ENCODE measurements around the gene RGS3.

DNA sequence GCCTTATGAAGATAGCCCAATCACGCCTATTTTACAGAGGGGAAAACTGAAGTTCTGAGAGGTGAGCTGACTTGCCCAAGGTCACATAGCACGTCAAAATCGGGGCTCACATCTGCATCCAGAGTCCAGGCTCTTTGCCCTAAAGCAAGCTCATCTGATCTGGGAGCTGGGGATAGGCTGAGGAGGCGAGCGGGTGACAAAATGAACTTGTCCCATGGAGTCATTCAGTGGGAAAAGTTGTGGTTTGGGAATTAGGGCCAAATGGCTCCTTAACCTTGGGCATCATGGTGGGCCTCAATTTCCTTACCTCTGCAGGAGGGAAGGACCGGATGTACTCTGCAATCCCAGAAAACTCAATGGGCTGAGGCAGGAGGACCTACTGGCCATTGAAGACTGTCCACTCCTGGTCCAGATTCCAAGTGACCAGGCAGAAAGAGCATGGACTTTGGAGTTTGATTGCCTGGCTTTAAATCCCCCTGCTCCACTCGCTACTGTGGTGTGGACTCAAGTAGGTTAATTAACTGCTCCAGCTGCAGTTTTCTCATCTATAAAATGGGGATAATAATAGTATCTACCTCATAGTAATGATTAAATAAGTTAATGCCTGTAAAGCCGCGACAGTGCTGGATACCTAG is 160.4 kb downstream of the RGS3 start:
- TF ChIP-seq, protein P1, sequence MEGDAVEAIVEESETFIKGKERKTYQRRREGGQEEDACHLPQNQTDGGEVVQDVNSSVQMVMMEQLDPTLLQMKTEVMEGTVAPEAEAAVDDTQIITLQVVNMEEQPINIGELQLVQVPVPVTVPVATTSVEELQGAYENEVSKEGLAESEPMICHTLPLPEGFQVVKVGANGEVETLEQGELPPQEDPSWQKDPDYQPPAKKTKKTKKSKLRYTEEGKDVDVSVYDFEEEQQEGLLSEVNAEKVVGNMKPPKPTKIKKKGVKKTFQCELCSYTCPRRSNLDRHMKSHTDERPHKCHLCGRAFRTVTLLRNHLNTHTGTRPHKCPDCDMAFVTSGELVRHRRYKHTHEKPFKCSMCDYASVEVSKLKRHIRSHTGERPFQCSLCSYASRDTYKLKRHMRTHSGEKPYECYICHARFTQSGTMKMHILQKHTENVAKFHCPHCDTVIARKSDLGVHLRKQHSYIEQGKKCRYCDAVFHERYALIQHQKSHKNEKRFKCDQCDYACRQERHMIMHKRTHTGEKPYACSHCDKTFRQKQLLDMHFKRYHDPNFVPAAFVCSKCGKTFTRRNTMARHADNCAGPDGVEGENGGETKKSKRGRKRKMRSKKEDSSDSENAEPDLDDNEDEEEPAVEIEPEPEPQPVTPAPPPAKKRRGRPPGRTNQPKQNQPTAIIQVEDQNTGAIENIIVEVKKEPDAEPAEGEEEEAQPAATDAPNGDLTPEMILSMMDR (tag by site-specific recombination; IDR thresholded peaks at IDR 0.05) = no peak
- TF ChIP-seq KLF16 (tag by site-specific recombination; IDR thresholded peaks at IDR 0.05) (no peak), ZFP69B (tag by site-specific recombination; IDR thresholded peaks at IDR 0.05) (no peak), ZBTB21 (tag by site-specific recombination; IDR thresholded peaks at IDR 0.05) (no peak), ZNF596 (tag by site-specific recombination; IDR thresholded peaks at IDR 0.05) (no peak), ZSCAN5A (tag by site-specific recombination; IDR thresholded peaks at IDR 0.05) (no peak), ZNF518A (tag by site-specific recombination; conservative IDR thresholded peaks at IDR 0.05; ENCODE audit: low read depth) (no peak), ZNF555 (tag by site-specific recombination; conservative IDR thresholded peaks at IDR 0.05) (no peak), ZNF274 (IDR thresholded peaks at IDR 0.05; ENCODE audit: low read length) (no peak), ZNF274 (tag by site-specific recombination; IDR thresholded peaks at IDR 0.05; ENCODE audit: borderline replicate concordance) (no peak), ZBTB7A (tag by site-specific recombination; IDR thresholded peaks at IDR 0.05; ENCODE audit: low read depth) (no peak)
- TF ChIP-seq, protein P2, sequence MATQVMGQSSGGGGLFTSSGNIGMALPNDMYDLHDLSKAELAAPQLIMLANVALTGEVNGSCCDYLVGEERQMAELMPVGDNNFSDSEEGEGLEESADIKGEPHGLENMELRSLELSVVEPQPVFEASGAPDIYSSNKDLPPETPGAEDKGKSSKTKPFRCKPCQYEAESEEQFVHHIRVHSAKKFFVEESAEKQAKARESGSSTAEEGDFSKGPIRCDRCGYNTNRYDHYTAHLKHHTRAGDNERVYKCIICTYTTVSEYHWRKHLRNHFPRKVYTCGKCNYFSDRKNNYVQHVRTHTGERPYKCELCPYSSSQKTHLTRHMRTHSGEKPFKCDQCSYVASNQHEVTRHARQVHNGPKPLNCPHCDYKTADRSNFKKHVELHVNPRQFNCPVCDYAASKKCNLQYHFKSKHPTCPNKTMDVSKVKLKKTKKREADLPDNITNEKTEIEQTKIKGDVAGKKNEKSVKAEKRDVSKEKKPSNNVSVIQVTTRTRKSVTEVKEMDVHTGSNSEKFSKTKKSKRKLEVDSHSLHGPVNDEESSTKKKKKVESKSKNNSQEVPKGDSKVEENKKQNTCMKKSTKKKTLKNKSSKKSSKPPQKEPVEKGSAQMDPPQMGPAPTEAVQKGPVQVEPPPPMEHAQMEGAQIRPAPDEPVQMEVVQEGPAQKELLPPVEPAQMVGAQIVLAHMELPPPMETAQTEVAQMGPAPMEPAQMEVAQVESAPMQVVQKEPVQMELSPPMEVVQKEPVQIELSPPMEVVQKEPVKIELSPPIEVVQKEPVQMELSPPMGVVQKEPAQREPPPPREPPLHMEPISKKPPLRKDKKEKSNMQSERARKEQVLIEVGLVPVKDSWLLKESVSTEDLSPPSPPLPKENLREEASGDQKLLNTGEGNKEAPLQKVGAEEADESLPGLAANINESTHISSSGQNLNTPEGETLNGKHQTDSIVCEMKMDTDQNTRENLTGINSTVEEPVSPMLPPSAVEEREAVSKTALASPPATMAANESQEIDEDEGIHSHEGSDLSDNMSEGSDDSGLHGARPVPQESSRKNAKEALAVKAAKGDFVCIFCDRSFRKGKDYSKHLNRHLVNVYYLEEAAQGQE (tag by site-specific recombination; IDR thresholded peaks at IDR 0.05) = no peak
- TF ChIP-seq, protein P3, sequence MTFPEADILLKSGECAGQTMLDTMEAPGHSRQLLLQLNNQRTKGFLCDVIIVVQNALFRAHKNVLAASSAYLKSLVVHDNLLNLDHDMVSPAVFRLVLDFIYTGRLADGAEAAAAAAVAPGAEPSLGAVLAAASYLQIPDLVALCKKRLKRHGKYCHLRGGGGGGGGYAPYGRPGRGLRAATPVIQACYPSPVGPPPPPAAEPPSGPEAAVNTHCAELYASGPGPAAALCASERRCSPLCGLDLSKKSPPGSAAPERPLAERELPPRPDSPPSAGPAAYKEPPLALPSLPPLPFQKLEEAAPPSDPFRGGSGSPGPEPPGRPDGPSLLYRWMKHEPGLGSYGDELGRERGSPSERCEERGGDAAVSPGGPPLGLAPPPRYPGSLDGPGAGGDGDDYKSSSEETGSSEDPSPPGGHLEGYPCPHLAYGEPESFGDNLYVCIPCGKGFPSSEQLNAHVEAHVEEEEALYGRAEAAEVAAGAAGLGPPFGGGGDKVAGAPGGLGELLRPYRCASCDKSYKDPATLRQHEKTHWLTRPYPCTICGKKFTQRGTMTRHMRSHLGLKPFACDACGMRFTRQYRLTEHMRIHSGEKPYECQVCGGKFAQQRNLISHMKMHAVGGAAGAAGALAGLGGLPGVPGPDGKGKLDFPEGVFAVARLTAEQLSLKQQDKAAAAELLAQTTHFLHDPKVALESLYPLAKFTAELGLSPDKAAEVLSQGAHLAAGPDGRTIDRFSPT (tag by site-specific recombination; IDR thresholded peaks at IDR 0.05) = no peak

All from HEK293 (cell line).